Activated T-cell treated with anti-CD3 and anti-CD28 coated beads, Interleukin-2, amount 50 U/mL, for 4 hours (primary cell): ENCODE data around the gene TMEM179. TPM values are rescaled to one million over a fixed set of nuclear protein-coding genes. Genes with fewer than 3 reads are reported as not detected.

Source experiments
- ATAC-seq, 2 donors: fragments of 200-7000 bp; cut with Tn5 transposase; one replicate each; pipeline ENCODE4 v1.10.0; 2021
- DNase-seq: peaks from one replicate; pipeline ENCODE4 v3.0.0-alpha.2; 2020
- H3K27me3 Mint-ChIP-seq: one replicate; pipeline ENCODE4 v1.8.0; 2021; ENCODE audit warnings: low read depth, mixed read lengths
- H3K36me3 Mint-ChIP-seq: one replicate; pipeline ENCODE4 v1.8.0; 2022; ENCODE audit warnings: mixed read lengths; ENCODE audit not compliant: insufficient read depth
- H3K4me1 Mint-ChIP-seq: one replicate; pipeline ENCODE4 v1.8.0; 2021; ENCODE audit warnings: low read depth, mixed read lengths
- H3K4me3 Mint-ChIP-seq: one replicate; pipeline ENCODE4 v1.8.0; 2021; ENCODE audit warnings: mild to moderate bottlenecking, moderate library complexity, mixed read lengths
- H3K9me3 Mint-ChIP-seq: one replicate; pipeline ENCODE4 v1.8.0; 2021; ENCODE audit warnings: mixed read lengths
- total RNA-seq, 3 donors: library from RNA; stranded (reverse); gene quantifications; one replicate each; pipeline ENCODE4 v1.2.1, GENCODE V29; 2021

Gene TMEM179
- total RNA-seq, 3 donors from 2014 or later: not detected

DNA sequence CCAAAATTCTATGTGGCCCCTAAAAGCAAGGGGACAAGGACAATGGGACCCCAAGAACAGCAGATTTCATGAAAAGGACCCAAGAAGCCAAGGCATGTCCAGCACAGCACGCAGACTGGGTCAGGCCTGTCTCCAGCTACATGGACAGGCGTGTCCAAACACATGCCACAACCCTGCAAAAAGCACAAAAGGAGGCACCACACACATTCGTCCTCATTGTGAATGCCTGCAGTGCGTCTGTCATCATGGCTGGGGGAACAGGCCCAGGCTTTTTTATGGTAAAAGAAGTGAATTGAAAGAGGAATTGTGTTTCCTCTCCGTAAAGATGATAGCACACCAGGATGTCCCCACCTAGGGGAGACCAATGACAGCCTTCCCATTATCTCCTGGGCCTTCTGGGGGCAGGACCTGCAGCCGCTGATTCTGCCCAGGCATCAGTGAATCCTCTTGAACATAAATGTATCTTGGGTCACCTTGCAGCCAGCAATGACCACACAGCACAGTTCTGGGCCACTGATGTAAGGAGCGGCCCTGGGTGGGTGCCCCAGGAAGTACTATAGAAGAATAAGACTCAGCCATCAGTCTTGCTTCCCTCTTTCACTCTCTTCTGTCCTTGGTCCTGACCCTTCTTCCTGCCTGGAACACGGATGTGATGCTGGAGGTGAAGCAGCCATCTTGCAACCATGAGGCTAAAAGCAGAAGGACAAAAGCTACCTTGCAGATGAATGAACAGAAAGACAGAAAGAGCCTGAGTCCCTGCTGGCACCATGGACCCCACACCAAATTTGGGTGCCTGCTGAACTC, 54.8 kb downstream of the TMEM179 start:
- H3K36me3 Mint-ChIP-seq: no peaks in the 10 kb centered on the region
- DNase-seq (no peak), ATAC-seq (no peak)
- no peaks in the 10 kb centered on the region for H3K4me1 Mint-ChIP-seq
- H3K27me3 Mint-ChIP-seq: peaks cover 30% of the 10 kb centered on the region
- H3K9me3 Mint-ChIP-seq: no peaks in the 10 kb centered on the region
- no peak overlapping the region for H3K4me3 Mint-ChIP-seq

- Mint-ChIP-seq H3K27me3 (peaks cover 34% of the 10 kb centered on the region), H3K36me3 (no peaks in the 10 kb centered on the region), H3K4me3 (no peak overlapping the region), H3K9me3 (no peaks in the 10 kb centered on the region), H3K4me1 (no peaks in the 10 kb centered on the region)
- no peak for DNase-seq
- ATAC-seq: no peak
Observed at GRCh38 chr14:104548802-104549535, 55.6 kb downstream of the TMEM179 start.

- no peak for ATAC-seq
- no peaks in the 10 kb centered on the region for H3K36me3 Mint-ChIP-seq
- no peak for DNase-seq
- no peaks in the 10 kb centered on the region for H3K4me1 Mint-ChIP-seq
- H3K4me3 Mint-ChIP-seq: no peak overlapping the region
- peaks cover 36% of the 10 kb centered on the region for H3K27me3 Mint-ChIP-seq
- H3K9me3 Mint-ChIP-seq: no peaks in the 10 kb centered on the region
Observed at GRCh38 chr14:104547998-104548700, 56.4 kb downstream of the TMEM179 start.

DNA sequence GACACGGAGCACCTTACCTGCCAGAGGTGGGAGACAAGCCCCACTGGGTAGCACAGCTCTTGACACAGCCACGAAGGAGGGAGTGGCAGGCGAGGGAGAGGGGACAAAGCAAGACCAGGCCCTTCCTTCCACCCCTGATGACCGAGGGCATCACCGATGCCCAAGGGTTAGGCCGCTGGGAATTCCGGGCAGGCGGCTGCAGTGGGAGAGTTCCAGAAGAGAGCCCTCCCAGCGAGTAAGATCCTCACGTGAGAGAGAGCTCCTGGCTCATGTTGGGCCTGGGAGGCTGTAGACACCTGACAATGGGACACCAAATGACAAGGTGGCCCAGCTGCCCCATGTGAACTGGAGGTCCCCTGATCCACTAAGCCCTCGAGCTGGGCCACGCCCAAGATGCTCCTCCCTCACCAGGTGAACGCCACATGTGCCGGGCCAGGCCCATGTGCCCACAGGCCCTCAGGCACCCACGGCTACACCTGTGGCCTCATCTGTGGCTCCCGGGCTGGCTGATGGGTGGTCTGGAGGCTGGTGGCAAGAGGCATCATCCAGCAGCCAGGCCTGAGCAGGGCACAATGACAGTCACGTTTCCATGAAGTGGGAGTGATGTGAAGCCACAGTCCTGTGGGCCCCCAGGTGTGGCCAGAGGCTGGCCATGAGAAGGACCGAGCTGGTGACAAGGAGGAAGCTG, 57.1 kb downstream of the TMEM179 start:
- DNase-seq (no peak), ATAC-seq (no peak)
- Mint-ChIP-seq H3K4me1 (no peaks in the 10 kb centered on the region), H3K36me3 (no peaks in the 10 kb centered on the region), H3K27me3 (peaks cover 40% of the 10 kb centered on the region), H3K4me3 (no peak overlapping the region), H3K9me3 (no peaks in the 10 kb centered on the region)

- ATAC-seq (no peak), DNase-seq (no peak)
- Mint-ChIP-seq H3K4me3 (no peak overlapping the region), H3K27me3 (peaks cover 46% of the 10 kb centered on the region), H3K9me3 (no peaks in the 10 kb centered on the region), H3K4me1 (no peaks in the 10 kb centered on the region), H3K36me3 (no peaks in the 10 kb centered on the region)
Observed at GRCh38 chr14:104546591-104547309, 57.8 kb downstream of the TMEM179 start.

- peaks cover 46% of the 10 kb centered on the region for H3K27me3 Mint-ChIP-seq
- DNase-seq: no peak
- no peaks in the 10 kb centered on the region for H3K4me1 Mint-ChIP-seq
Observed at GRCh38 chr14:104545942-104546501, 58.5 kb downstream of the TMEM179 start.

GRCh38 chr14:104545151-104545941, 59.2 kb downstream of the TMEM179 start:
- peaks cover 43% of the 10 kb centered on the region for H3K27me3 Mint-ChIP-seq

More at GRCh38 chr14:104545942-104546501, 58.5 kb downstream of the TMEM179 start:
- Mint-ChIP-seq H3K36me3 (no peaks in the 10 kb centered on the region), H3K9me3 (no peaks in the 10 kb centered on the region), H3K4me3 (no peak overlapping the region)
- ATAC-seq: no peak

DNA sequence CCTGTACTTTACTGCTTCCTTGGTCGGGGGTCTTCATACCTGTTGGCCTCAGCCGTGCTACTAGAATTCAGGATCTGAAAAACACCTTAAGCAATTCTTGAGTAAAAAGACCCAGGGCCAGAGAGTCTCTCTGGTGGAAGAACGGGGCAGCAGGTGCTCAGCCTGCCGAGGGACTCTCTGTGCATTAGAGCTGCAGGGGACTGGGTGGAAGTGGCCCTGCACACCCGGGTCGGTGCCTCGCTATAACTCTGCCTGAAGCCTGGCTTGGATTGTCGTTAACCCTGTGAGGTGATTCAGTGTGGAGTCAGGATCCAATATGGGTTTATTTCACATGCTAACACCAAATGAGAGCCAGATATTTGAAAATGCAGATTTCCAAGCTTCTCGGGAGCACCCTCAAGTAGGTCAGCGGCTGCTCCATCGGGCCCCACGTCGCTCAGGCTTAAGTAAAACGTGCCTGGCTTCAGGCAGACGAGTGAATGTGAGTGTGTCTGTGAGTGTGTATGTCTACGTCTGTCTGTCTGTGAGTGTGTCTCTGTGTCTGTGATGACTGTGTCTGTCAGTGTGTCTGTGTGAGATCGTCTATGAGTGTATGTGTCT, 60.1 kb downstream of the TMEM179 start:
- Mint-ChIP-seq H3K4me3 (no peak overlapping the region), H3K4me1 (no peaks in the 10 kb centered on the region), H3K9me3 (no peaks in the 10 kb centered on the region), H3K27me3 (peaks cover 40% of the 10 kb centered on the region), H3K36me3 (no peaks in the 10 kb centered on the region)
- ATAC-seq: no peak
- DNase-seq: no peak

More at GRCh38 chr14:104545151-104545941, 59.2 kb downstream of the TMEM179 start:
- Mint-ChIP-seq H3K4me1 (no peaks in the 10 kb centered on the region), H3K9me3 (no peaks in the 10 kb centered on the region), H3K4me3 (no peak overlapping the region), H3K36me3 (no peaks in the 10 kb centered on the region)
- DNase-seq (no peak), ATAC-seq (no peak)

GRCh38 chr14:104542871-104543830, 61.4 kb downstream of the TMEM179 start:
- Mint-ChIP-seq H3K4me1 (no peaks in the 10 kb centered on the region), H3K9me3 (no peaks in the 10 kb centered on the region), H3K27me3 (peaks cover 40% of the 10 kb centered on the region), H3K36me3 (no peaks in the 10 kb centered on the region), H3K4me3 (no peak overlapping the region)
- DNase-seq (no peak), ATAC-seq (no peak)

DNA sequence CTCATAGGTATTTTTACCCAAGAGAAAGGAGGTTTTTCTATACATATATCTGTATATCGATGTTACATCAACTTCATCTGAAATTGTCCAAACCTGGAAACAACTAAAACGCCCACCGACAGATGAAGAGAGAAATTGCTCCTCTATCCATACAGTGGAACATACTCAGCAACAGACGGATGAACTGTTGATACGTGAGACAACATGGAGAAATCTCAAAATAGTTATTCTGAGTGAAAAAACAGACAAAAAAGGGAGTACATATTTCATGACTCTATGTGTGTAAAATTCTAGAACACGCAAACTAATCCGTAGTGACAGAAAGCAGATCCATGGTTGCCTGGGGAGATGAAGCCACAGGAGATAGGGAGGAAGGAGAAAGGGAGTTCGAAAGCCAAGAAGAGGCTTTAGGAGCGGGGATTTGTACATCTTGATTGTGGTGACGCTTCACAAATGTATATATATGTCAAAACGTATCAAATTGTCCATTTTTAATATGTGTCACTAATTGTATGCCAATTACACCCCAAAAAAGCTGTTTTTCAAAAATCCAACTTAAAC, 62.6 kb downstream of the TMEM179 start:
- Mint-ChIP-seq H3K27me3 (peaks cover 35% of the 10 kb centered on the region), H3K9me3 (no peaks in the 10 kb centered on the region), H3K4me1 (peaks cover 3% of the 10 kb centered on the region), H3K4me3 (no peak overlapping the region), H3K36me3 (no peaks in the 10 kb centered on the region)
- ATAC-seq: no peak
- DNase-seq: no peak
